NCI-H526 treated with DMSO at 0.1 percent for 48 hours (cell line): ENCODE data around the gene RLF.

Source experiments
- DNase-seq: peaks from one replicate; lab custom pipeline; 2025; lab: John Stamatoyannopoulos, UW

The RLF gene

GRCh38 chr1:40273547-40274166, 112.5 kb downstream of the RLF start:
- no peak for DNase-seq

- no peak for DNase-seq
These were observed 113.1 kb downstream of the RLF start for GRCh38 chr1:40274331-40274730.

DNA sequence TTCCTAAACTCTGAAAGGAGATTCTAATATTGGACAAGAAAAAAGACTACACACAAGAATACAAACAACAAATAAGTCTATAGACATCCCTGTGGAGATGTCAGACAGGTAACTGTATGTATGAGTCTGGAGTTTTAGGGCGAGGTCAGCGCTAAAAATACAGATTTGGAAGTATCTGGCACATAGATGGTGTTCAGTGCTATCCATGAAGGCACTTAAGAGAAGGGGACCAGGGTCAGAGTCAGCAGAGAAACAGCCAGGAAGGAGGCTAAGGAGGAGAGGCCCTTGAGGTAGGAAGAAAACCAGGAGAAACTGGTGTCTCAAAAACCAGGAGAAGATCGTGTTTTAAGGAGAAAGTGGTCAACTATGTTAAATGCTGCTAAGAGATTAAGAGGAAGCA, 114.9 kb downstream of the RLF start:
- DNase-seq: no peak

DNA sequence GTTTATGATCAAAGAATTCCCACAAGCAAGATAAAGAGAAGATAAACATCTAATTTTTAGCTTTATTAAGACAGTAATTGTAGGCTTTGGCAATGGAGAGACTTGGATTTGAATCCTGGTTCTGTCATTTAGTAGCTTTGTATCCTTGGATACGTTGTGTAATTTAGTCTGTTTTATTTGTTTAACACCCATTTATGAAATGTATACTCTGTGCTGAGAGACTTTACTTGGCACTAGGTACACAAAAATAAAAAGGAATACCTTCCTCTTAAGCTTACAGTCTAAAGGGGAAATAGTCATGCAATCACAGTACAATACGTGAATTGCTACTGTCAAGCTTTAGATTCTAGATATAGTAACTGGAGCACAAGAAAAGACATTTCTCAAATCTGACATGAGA, 120.7 kb downstream of the RLF start:
- DNase-seq: no peak
